ENCODE data around the gene RUSC2.
"Not testable (repeated sequence)": the region's sequence is repeated elsewhere in the genome, so short reads cannot be mapped to it uniquely, and the experiment has no call there.

The RUSC2 gene

GRCh38 chr9:35526087-35526801 lies 36.3 kb downstream of the RUSC2 start:
- Histone ChIP-seq H3K27ac (ENCODE audit: low read length) (no peak overlapping the region), H3K9ac (ENCODE audit: low read depth, low read length) (no peak overlapping the region), H2AFZ (ENCODE audit: low read depth, low read length) (no peak overlapping the region), H3K4me1 (ENCODE audit: insufficient read depth, low read length) (no peaks in the 10 kb centered on the region), H3K36me3 (ENCODE audit: insufficient read depth, low read length) (no peaks in the 10 kb centered on the region), H3K4me3 (ENCODE audit: low read depth in 1 of 2, low read length in 2 of 2) (no peak overlapping the region), H3K4me2 (ENCODE audit: insufficient read depth, low read length) (no peak overlapping the region), H3K27me3 (ENCODE audit: insufficient read depth, low read length, poor library complexity) (no peaks in the 10 kb centered on the region), H4K20me1 (ENCODE audit: insufficient read depth, low read length) (no peaks in the 10 kb centered on the region), H3K9me3 (ENCODE audit: insufficient read depth, low read length, severe bottlenecking) (no peaks in the 10 kb centered on the region), H3K79me2 (ENCODE audit: insufficient read depth, low read length) (no peaks in the 10 kb centered on the region)
- no peak for ATAC-seq (ENCODE audit: insufficient read depth, low read depth)
- TF ChIP-seq, protein P1, sequence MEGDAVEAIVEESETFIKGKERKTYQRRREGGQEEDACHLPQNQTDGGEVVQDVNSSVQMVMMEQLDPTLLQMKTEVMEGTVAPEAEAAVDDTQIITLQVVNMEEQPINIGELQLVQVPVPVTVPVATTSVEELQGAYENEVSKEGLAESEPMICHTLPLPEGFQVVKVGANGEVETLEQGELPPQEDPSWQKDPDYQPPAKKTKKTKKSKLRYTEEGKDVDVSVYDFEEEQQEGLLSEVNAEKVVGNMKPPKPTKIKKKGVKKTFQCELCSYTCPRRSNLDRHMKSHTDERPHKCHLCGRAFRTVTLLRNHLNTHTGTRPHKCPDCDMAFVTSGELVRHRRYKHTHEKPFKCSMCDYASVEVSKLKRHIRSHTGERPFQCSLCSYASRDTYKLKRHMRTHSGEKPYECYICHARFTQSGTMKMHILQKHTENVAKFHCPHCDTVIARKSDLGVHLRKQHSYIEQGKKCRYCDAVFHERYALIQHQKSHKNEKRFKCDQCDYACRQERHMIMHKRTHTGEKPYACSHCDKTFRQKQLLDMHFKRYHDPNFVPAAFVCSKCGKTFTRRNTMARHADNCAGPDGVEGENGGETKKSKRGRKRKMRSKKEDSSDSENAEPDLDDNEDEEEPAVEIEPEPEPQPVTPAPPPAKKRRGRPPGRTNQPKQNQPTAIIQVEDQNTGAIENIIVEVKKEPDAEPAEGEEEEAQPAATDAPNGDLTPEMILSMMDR (IDR thresholded peaks at IDR 0.05; ENCODE audit: borderline replicate concordance, extremely low read depth, low read length, poor library complexity, severe bottlenecking) = no peak
- no peak for TF ChIP-seq EZH2 (IDR thresholded peaks at IDR 0.05; ENCODE audit: borderline replicate concordance, low read depth, low read length, severe bottlenecking)
- no peak for DNase-seq

DNA sequence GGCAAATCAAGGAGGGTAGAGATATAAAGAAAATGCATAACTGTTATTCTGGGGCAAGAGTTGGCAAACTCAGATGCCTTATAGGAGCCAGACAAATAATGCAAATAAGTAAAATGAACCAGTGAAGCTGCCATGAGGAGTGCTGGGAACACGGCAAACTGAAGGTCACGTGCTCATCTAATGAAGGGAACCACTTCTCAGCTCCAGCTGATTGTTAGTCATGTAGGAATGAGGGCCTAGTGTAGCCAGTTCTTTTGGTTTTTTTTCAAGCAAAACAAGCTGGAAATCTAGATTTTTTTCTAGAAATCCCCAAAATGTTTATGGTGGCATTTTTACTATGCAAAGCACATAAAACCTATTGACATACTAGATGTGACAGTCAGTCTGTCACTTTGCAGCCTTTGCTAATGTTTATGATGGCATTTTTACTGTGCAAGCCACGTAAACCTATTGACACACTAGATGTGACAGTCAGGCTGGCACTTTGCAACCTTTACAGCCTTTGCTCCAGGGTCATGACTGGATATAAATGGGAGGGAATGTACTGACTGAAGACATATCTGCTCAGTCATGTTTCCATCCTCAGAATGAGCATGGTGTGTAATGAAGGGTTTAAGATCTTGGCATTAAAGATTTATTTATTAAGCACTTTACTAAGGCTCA lies 39.4 kb downstream of the RUSC2 start:
- no peak overlapping the region for H3K4me3 ChIP-seq (ENCODE audit: low read depth in 1 of 2, low read length in 2 of 2)
- no peak for TF ChIP-seq EZH2 (IDR thresholded peaks at IDR 0.05; ENCODE audit: borderline replicate concordance, low read depth, low read length, severe bottlenecking)
- TF ChIP-seq, protein P1 (IDR thresholded peaks at IDR 0.05; ENCODE audit: borderline replicate concordance, extremely low read depth, low read length, poor library complexity, severe bottlenecking) = no peak
- DNase-seq = no peak

DNA sequence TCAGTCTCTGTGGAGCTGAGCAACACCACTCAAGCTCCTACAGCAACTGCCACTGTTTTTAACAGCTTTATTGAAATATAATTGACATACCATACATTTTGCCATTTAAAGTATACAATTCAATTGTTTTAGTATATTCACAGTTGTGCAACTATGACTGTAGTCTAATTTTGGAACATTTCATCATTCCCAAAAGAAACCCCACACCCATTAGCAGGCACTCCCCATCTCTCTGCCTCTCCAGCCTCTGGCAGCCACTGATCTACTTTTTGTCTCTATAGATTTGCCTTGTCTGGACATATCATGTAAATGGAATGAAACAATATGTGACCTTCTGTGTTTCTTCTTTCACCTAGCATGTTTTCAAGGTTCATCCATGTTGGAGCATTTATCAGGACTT lies 43.5 kb downstream of the RUSC2 start:
- Histone ChIP-seq H3K9me3 (ENCODE audit: insufficient read depth, low read length, severe bottlenecking) (no peaks in the 10 kb centered on the region), H3K36me3 (ENCODE audit: insufficient read depth, low read length) (no peaks in the 10 kb centered on the region), H3K27ac (ENCODE audit: low read length) (no peak overlapping the region), H4K20me1 (ENCODE audit: insufficient read depth, low read length) (no peaks in the 10 kb centered on the region), H3K4me2 (ENCODE audit: insufficient read depth, low read length) (no peak overlapping the region), H3K4me3 (ENCODE audit: low read depth in 1 of 2, low read length in 2 of 2) (no peak overlapping the region), H3K27me3 (ENCODE audit: insufficient read depth, low read length, poor library complexity) (no peaks in the 10 kb centered on the region), H2AFZ (ENCODE audit: low read depth, low read length) (no peak overlapping the region), H3K4me1 (ENCODE audit: insufficient read depth, low read length) (no peaks in the 10 kb centered on the region), H3K79me2 (ENCODE audit: insufficient read depth, low read length) (no peaks in the 10 kb centered on the region), H3K9ac (ENCODE audit: low read depth, low read length) (no peak overlapping the region)
- no peak for ATAC-seq (ENCODE audit: insufficient read depth, low read depth)
- DNase-seq = no peak
- no peak for TF ChIP-seq EZH2 (IDR thresholded peaks at IDR 0.05; ENCODE audit: borderline replicate concordance, low read depth, low read length, severe bottlenecking)
- TF ChIP-seq, protein P1 (IDR thresholded peaks at IDR 0.05; ENCODE audit: borderline replicate concordance, extremely low read depth, low read length, poor library complexity, severe bottlenecking) = no peak

More for the DNA sequence above, 39.4 kb downstream of the RUSC2 start:
- Histone ChIP-seq H3K27me3 (ENCODE audit: insufficient read depth, low read length, poor library complexity) (no peaks in the 10 kb centered on the region), H3K4me1 (ENCODE audit: insufficient read depth, low read length) (no peaks in the 10 kb centered on the region), H3K9ac (ENCODE audit: low read depth, low read length) (no peak overlapping the region), H4K20me1 (ENCODE audit: insufficient read depth, low read length) (no peaks in the 10 kb centered on the region), H3K9me3 (ENCODE audit: insufficient read depth, low read length, severe bottlenecking) (no peaks in the 10 kb centered on the region), H3K36me3 (ENCODE audit: insufficient read depth, low read length) (no peaks in the 10 kb centered on the region), H3K79me2 (ENCODE audit: insufficient read depth, low read length) (no peaks in the 10 kb centered on the region), H2AFZ (ENCODE audit: low read depth, low read length) (no peak overlapping the region), H3K27ac (ENCODE audit: low read length) (no peak overlapping the region), H3K4me2 (ENCODE audit: insufficient read depth, low read length) (no peak overlapping the region)
- no peak for ATAC-seq (ENCODE audit: insufficient read depth, low read depth)

GRCh38 chr9:35534921-35535320 lies 45.0 kb downstream of the RUSC2 start:
- not testable (repeated sequence) for H3K27me3 ChIP-seq (ENCODE audit: insufficient read depth, low read length, poor library complexity); H3K79me2 ChIP-seq (ENCODE audit: insufficient read depth, low read length); H3K9ac ChIP-seq (ENCODE audit: low read depth, low read length); DNase-seq; H3K4me1 ChIP-seq (ENCODE audit: insufficient read depth, low read length); H3K36me3 ChIP-seq (ENCODE audit: insufficient read depth, low read length); H3K27ac ChIP-seq (ENCODE audit: low read length); H3K4me3 ChIP-seq (ENCODE audit: low read depth in 1 of 2, low read length in 2 of 2); H4K20me1 ChIP-seq (ENCODE audit: insufficient read depth, low read length); H2AFZ ChIP-seq (ENCODE audit: low read depth, low read length); ATAC-seq (ENCODE audit: insufficient read depth, low read depth); H3K9me3 ChIP-seq (ENCODE audit: insufficient read depth, low read length, severe bottlenecking); H3K4me2 ChIP-seq (ENCODE audit: insufficient read depth, low read length)

All from DND-41 (cell line).